HG02623 (cell line): ENCODE results near the gene EGR4.

ENCODE experiments used
- ATAC-seq: cut with Tn5 transposase; IDR thresholded peaks from one replicate; pipeline ENCODE4 v1.9.1; 2021; ENCODE audit warnings: moderate library complexity; ENCODE audit not compliant: unreplicated experiment

The EGR4 gene

DNA sequence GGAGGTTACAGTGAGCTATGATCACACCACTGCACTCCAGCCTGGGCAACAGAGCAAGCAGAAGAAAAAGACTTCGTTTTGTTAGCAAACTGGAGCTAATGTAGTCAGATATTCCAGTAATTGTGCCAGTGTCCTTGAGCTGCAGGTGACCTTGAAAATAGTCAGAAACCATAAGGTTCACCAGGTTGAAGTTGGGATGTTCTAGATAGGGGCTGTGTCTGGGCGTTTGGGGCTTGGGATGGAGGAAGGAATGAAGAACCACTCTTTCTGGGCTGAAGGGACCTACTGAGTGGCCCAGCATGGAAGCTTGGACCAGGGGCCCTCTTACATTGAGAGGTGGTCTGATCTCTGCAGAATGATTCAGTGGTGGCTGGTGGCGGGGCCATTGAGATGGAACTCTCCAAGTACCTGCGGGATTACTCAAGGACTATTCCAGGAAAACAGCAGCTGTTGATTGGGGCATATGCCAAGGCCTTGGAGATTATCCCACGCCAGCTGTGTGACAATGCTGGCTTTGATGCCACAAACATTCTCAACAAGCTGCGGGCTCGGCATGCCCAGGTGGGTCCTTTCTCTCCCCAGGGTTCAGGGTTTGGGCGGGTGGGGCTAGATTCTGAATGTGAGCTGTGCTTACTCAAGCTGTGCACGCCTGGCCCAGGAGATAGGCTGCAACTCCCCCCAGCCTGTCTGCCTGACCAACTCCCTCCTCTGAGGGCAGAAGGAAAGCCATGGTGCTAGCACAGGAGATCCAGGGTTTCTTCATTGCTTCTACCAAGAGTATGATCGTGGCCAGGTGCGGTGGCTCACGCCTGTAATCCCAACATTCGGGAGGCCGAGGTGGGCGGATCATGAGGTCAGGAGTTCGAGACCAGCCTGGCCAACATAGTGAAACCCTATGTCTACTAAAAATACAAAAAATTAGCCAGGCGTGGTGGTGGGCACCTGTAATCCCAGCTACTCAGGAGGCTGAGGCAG, 42.2 kb downstream of the EGR4 start:
- no peak for ATAC-seq

GRCh38 chr2:73249636-73250035, 43.7 kb downstream of the EGR4 start:
- ATAC-seq = no peak

DNA sequence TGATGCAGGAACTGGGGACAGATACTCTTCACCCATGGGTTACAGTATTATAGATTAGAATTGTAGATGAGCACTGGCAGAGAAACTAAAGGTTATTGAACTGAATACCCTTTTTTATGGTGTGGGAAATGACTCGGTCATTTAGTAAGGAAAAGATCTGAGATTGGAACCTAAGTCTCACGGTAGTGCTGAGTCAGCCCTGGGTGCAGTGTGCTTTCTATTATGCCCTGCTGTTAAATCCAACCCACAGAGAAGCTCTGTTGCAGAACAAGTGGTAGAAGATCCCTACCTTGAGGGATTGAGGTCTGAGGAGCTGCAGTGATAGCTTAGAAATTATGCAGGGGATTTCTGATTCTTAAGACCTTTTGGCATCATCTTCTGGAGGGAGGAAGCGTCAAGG, 46.5 kb downstream of the EGR4 start:
- no peak for ATAC-seq

GRCh38 chr2:73244580-73244979, 48.8 kb downstream of the EGR4 start:
- no peak for ATAC-seq

GRCh38 chr2:73243884-73244570, 49.3 kb downstream of the EGR4 start:
- ATAC-seq = no peak
